NCI-H1694 (cell line): Measurements from ENCODE around the gene XPA.

Source experiments
- DNase-seq: peaks from one replicate; lab custom pipeline; 2025; lab: John Stamatoyannopoulos, UW

The XPA gene

GRCh38 chr9:97651646-97652045 is 45.5 kb downstream of the XPA start:
- DNase-seq: no peak

GRCh38 chr9:97647996-97648395 is 49.1 kb downstream of the XPA start:
- no peak for DNase-seq

GRCh38 chr9:97645720-97646119 is 51.4 kb downstream of the XPA start:
- no peak for DNase-seq

- DNase-seq: no peak
These were observed 56.8 kb downstream of the XPA start for GRCh38 chr9:97640325-97640724.

- DNase-seq: no peak
These were observed 58.5 kb downstream of the XPA start for GRCh38 chr9:97638666-97639065.

- no peak for DNase-seq
These were observed 60.2 kb downstream of the XPA start for GRCh38 chr9:97636903-97637302.

- no peak for DNase-seq
These were observed 62.1 kb downstream of the XPA start for GRCh38 chr9:97635026-97635425.

GRCh38 chr9:97633859-97634490 is 63.2 kb downstream of the XPA start:
- no peak for DNase-seq

GRCh38 chr9:97632985-97633858 is 63.9 kb downstream of the XPA start, which contains the start of the genes NCBP1 and TSTD2:
Gene NCBP1, plus strand, starts transcription at chr9:97633821. Its CDS starts 61 bp downstream, at chr9:97633882.
Gene TSTD2, minus strand, starts transcription at chr9:97633368. Its CDS starts 5,806 bp downstream, at chr9:97627562.
- peak; percentile 93 for DNase-seq

- DNase-seq: peak; percentile 68
These were observed 64.7 kb downstream of the XPA start for GRCh38 chr9:97632248-97632984.

GRCh38 chr9:97630591-97630990 is 66.5 kb downstream of the XPA start:
- no peak for DNase-seq

- DNase-seq: no peak
These were observed 68.0 kb downstream of the XPA start for GRCh38 chr9:97629156-97629555.

GRCh38 chr9:97628668-97629067 is 68.5 kb downstream of the XPA start:
- DNase-seq: no peak

- no peak for DNase-seq
These were observed 69.5 kb downstream of the XPA start for GRCh38 chr9:97627624-97628023.

GRCh38 chr9:97625620-97626019 is 71.5 kb downstream of the XPA start:
- DNase-seq: no peak
